Measurements from ENCODE around the gene DLG2.

The DLG2 gene

GRCh38 chr11:85301895-85302678, 325.1 kb downstream of the DLG2 start:
- H3K4me3 ChIP-seq (ENCODE audit: low read length) = no peak overlapping the region
- TF ChIP-seq CTCF (IDR thresholded peaks at IDR 0.05; ENCODE audit: insufficient read depth, low read depth, low read length, missing control alignments) = no peak
- DNase-seq (ENCODE audit: low read depth) = no peak

GRCh38 chr11:85299258-85299942, 327.7 kb downstream of the DLG2 start:
- no peak for TF ChIP-seq CTCF (IDR thresholded peaks at IDR 0.05; ENCODE audit: insufficient read depth, low read depth, low read length, missing control alignments)
- no peak overlapping the region for H3K4me3 ChIP-seq (ENCODE audit: low read length)
- no peak for DNase-seq (ENCODE audit: low read depth)

GRCh38 chr11:85295694-85296271, 331.4 kb downstream of the DLG2 start:
- no peak for TF ChIP-seq CTCF (IDR thresholded peaks at IDR 0.05; ENCODE audit: insufficient read depth, low read depth, low read length, missing control alignments)
- no peak for DNase-seq (ENCODE audit: low read depth)
- H3K4me3 ChIP-seq (ENCODE audit: low read length) = no peak overlapping the region

GRCh38 chr11:85281550-85281949, 345.6 kb downstream of the DLG2 start:
- DNase-seq (ENCODE audit: low read depth) = no peak
- no peak for TF ChIP-seq CTCF (IDR thresholded peaks at IDR 0.05; ENCODE audit: insufficient read depth, low read depth, low read length, missing control alignments)
- H3K4me3 ChIP-seq (ENCODE audit: low read length) = no peak overlapping the region

GRCh38 chr11:85279267-85279666, 347.9 kb downstream of the DLG2 start:
- no peak for DNase-seq (ENCODE audit: low read depth)
- no peak for TF ChIP-seq CTCF (IDR thresholded peaks at IDR 0.05; ENCODE audit: insufficient read depth, low read depth, low read length, missing control alignments)
- H3K4me3 ChIP-seq (ENCODE audit: low read length) = no peak overlapping the region

- no peak for DNase-seq (ENCODE audit: low read depth)
- TF ChIP-seq CTCF (IDR thresholded peaks at IDR 0.05; ENCODE audit: insufficient read depth, low read depth, low read length, missing control alignments) = no peak
- no peak overlapping the region for H3K4me3 ChIP-seq (ENCODE audit: low read length)
Observed at GRCh38 chr11:85277693-85278092, 349.5 kb downstream of the DLG2 start.

Data from epithelial cell of esophagus (primary cell).